PFSK-1 (cell line): ENCODE measurements around the gene ALDH4A1.

Source experiments
- FOXP2 ChIP-seq: optimal IDR thresholded peaks from 2 replicates; pipeline ENCODE3; 2011; ENCODE audit warnings: borderline replicate concordance, control low read depth, inconsistent platforms; ENCODE audit not compliant: insufficient read depth; ENCODE audit errors: extremely low read length, extremely low read depth
- POLR2AphosphoS5 ChIP-seq: IDR thresholded peaks from 2 replicates; pipeline ENCODE4 v1.6.1; 2012; ENCODE audit warnings: low read depth, mild to moderate bottlenecking, control low read depth, low read length, moderate library complexity
- SIN3A ChIP-seq: IDR thresholded peaks from 2 replicates; pipeline ENCODE4 v1.6.1; 2012; ENCODE audit warnings: mild to moderate bottlenecking, low read length, moderate library complexity, borderline replicate concordance; ENCODE audit not compliant: insufficient read depth
- TAF1 ChIP-seq: IDR thresholded peaks from 2 replicates; pipeline ENCODE4 v1.6.1; 2012; ENCODE audit warnings: low read length, control low read depth, borderline replicate concordance; ENCODE audit not compliant: insufficient read depth
- TF ChIP-seq, protein P1 (sequence below), 2 experiments: IDR thresholded peaks; 2 replicates each; pipeline versions ENCODE4 v1.6.1 to v1.8.0; 2011 to 2012; ENCODE audit warnings: low read depth in 2 of 2, low read length in 2 of 2, control low read depth in 1 of 2, inconsistent platforms in 1 of 2, mild to moderate bottlenecking in 1 of 2, moderate library complexity in 1 of 2; ENCODE audit not compliant: insufficient read depth in 1 of 2

DNA sequence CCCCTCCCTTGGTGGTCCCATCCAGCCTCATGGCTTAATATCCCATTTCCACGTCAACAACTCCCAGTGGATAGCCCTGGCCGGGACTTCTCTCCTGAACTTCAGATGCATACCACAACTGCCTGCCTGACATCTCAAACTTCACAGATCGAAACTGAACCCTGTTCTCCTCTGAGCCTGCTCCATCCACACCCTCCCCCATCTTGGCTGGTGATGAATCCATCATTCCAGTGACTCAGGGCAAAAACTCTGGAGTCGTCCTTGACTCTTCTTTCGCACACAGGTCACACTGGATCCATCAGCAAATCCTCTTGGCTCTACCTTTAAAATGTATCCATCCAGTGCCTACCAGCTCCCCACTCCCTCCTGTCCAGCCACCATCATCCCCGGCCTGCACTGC is 46.8 kb downstream of the ALDH4A1 start:
- TF ChIP-seq POLR2AphosphoS5 (no peak), TAF1 (no peak), SIN3A (no peak), FOXP2 (no peak)
- TF ChIP-seq, protein P1, sequence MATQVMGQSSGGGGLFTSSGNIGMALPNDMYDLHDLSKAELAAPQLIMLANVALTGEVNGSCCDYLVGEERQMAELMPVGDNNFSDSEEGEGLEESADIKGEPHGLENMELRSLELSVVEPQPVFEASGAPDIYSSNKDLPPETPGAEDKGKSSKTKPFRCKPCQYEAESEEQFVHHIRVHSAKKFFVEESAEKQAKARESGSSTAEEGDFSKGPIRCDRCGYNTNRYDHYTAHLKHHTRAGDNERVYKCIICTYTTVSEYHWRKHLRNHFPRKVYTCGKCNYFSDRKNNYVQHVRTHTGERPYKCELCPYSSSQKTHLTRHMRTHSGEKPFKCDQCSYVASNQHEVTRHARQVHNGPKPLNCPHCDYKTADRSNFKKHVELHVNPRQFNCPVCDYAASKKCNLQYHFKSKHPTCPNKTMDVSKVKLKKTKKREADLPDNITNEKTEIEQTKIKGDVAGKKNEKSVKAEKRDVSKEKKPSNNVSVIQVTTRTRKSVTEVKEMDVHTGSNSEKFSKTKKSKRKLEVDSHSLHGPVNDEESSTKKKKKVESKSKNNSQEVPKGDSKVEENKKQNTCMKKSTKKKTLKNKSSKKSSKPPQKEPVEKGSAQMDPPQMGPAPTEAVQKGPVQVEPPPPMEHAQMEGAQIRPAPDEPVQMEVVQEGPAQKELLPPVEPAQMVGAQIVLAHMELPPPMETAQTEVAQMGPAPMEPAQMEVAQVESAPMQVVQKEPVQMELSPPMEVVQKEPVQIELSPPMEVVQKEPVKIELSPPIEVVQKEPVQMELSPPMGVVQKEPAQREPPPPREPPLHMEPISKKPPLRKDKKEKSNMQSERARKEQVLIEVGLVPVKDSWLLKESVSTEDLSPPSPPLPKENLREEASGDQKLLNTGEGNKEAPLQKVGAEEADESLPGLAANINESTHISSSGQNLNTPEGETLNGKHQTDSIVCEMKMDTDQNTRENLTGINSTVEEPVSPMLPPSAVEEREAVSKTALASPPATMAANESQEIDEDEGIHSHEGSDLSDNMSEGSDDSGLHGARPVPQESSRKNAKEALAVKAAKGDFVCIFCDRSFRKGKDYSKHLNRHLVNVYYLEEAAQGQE (IDR thresholded peaks at IDR 0.05; ENCODE audit: insufficient read depth in 1 of 2, low read depth in 2 of 2, low read length in 2 of 2), result no peak
